Activated CD4-positive, alpha-beta T cell treated with anti-CD3 and anti-CD28 coated beads, Interleukin-2, amount 50 U/mL, for 24 hours (primary cell): Measurements from ENCODE around the gene HTR3D.
"Not testable (repeated sequence)": the region's sequence is repeated elsewhere in the genome, so short reads cannot be mapped to it uniquely, and the experiment has no call there.

Source experiments
- DNase-seq, 2 donors: peaks; one replicate each; pipeline ENCODE4 v3.0.0-alpha.2; 2020; ENCODE audit warnings: low read depth in 1 of 2, low spot score in 1 of 2

The HTR3D gene, protein sequence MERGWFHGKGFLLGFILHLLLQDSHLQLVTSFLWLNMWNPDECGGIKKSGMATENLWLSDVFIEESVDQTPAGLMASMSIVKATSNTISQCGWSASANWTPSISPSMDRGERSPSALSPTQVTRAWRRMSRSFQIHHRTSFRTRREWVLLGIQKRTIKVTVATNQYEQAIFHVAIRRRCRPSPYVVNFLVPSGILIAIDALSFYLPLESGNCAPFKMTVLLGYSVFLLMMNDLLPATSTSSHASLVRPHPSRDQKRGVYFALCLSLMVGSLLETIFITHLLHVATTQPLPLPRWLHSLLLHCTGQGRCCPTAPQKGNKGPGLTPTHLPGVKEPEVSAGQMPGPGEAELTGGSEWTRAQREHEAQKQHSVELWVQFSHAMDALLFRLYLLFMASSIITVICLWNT

DNA sequence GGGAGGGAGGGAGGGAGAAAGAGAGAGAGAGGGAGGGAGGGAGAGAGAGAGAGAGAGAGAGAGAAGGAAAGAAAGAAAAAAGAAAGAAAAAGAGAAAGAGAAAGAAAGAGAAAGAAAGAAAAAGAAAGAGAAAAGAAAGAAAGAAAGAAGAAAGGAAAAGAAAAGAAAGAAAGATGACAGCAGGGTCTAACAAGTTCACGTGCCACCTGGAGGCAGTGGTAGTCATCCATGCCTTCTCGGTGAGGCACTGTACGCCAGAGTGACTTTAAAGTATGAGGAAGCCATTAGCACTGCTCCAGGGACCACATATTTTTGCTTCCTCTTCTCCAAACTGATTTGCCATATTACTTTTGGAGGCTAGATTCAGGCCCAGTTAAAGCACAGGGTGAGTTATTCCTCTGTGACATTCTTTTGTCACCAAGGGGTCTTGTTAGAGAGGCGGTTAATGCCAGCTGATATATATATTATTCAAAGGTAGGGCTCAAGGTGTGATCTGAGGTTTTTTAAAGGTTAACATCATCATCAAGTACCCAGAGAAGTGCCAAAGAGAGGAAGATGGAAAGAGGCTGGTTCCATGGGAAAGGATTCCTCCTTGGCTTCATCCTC is at the start of gene HTR3D:
Gene HTR3D, plus strand, starts transcription at position 556 of the 606 bp plus-strand sequence. Its CDS starts 0 bp downstream, at position 556.
- DNase-seq = no peak

DNA sequence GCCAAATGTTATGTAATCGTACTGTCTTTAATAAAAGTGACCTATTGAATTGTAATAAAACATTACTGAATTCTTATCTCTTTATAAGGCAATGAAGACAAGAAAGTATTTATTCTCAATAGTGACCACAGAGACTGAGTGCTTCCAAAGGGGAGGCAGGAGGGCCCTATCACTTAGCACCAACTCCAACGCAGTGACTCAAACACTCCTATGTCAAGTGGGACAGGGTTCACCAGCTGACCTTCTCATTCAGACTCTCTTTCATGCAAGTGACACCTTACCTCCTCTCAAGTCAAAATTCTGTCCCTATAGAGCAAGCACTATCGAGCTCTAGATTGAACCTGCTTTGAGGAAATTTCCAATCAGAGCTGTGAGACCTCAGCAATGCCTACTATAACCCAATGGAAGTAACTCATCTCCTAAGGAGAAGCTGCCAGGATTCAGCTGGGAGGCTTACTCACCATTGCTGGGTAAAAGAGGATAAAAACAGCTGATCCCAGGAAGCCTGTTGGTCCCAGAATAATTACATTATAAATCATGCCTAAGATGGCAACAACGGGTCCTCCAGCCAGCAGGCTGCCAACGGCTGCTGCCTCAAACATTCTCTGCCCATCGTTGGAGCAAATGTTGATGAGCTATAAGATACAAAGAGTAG is 49.4 kb upstream of the HTR3D start:
- DNase-seq = no peak

DNA sequence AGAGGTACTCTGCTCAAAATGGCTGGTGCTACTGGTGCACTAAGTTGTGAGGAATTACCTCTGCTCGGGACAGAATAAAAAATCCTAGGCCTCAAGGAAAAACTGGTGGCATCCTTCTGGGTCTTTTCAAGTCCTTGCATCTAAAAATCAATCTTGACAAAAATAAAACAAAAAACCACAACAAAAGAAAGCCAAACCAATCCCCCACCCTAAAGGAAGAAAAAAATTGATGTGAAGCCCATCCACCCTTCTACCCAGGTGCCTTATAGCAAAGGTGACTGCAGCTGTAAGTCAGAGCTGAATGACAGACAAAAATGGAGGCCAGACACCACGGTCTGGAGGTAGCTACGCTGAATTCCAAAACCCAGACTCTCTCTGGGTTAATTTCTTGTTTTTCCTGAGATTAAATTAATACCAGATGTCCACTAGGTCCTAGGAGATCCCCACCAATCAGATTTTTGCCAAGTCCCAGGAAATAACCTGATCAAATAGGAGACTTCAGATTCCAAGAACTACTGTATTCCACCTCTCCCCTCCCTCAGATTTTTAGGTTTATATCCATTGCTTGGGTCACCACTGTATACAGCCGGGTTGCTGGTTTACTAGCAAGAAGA is 47.3 kb upstream of the HTR3D start:
- no peak for DNase-seq

DNA sequence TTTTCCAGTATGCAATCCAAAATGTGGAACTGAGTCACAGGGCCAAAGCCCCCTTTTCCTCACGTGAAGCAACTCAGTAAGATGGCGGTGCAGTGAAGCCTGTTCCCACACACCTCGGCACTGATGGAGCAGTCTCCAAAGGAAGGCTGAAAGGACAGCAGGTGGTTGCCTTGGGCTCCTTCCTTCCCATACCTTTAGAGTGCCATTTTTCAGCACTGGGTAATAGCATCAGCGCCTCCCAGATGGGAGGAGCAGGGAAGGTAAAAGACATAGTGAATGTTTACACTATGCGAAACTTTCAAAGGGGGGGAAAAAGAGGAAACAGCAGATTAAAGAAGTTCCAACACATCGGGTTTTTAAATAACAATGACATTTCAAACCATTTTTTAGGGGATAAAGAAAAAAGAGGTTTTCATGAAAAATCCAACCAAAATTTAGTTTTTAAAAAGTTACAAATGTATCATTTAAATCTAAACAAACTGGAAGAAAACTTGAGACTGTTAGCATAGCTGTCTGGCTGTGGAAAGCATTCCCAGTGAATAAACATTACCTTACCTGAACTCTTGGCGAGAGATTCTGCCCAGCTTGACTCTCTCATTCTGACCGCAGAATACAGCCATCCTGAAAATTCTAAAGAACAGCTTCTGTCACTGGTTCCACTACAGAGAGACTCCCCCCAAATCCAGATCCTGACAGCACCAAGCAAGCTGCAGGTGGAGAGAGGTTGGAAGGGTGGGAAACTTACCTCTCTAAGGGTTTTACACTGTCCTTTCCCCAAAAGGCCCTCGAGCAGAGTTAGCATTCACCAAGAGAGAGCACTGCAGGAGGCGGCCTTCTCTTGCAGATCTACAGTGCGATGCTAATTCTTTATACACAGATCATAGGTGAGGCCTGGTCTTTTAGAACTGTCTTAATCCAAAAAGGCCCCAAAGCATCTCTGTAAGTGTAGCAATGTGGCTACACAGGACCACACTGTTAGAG is 46.5 kb upstream of the HTR3D start:
- no peak for DNase-seq

DNA sequence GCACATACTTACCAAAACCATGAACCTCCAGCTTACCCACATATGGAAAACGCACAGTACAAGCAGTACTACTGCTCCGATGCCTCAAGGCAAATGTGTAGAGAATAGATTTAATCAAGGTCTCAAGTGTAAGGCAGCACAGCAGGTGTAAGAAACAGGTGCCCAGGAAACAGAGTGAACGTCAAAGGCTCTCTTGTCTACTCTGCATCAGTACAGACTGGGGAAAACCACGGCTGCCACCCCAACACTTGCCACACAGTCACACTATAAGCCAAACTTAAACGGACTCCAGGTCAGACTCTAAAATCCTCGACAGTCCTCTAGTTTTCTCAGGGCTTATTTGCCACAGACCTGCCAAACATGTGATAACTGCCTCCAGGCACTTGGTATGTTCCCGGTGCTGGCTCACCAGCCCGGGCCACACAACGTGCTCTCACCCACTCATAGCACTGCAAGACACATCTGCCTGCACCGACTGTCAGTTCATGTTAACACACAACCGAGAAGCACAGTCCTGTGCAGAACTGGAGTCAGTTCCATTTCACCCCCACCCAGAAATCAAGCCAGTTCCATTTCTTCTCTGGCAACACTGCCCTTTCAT is 44.4 kb upstream of the HTR3D start:
- no peak for DNase-seq

DNA sequence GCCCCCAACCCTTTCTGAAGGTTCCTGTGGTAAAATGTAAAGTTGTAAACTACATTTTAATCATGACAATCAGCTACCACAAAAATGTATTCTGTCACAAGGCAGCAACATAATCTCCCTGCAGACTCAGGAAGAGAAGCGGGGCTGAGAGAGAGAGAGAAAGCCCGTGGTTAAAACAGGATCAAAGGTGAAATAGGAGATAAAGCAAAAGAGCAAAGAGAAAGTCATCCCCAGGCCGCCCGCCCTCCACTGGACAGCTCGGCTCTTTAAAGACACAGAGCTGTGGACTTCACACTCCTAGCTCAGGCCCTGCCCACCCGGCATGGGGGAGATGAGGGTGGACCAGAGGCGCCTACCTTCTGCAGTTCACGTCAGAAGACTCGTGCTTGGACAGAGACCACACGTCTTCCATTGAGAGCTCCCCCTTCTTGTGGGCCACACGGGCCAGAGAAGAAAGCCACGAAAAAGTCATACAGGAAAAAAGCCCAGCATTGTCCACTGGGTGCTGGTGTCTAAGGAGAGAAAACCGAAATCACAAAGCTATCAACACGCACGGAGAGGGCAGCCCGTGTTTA is 43.2 kb upstream of the HTR3D start:
- no peak for DNase-seq

DNA sequence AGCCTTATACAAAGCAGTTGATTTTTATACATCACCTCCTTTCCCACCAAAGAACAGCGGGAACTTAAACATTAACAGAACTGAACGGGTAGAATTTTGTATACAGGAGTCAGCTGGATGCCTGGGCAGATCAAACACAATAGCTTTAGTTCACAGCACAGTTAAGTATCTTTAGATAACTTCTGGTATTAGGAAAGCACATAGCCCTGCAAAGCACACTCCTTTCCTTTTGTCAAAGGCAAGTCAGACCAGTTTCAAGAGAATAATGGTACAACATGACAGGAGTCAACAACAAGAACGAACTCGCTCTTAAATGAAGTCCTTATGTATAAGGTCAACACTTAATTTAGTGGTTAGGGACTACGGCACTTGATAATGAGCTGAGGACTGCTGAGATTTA is 40.1 kb upstream of the HTR3D start:
- no peak for DNase-seq

DNA sequence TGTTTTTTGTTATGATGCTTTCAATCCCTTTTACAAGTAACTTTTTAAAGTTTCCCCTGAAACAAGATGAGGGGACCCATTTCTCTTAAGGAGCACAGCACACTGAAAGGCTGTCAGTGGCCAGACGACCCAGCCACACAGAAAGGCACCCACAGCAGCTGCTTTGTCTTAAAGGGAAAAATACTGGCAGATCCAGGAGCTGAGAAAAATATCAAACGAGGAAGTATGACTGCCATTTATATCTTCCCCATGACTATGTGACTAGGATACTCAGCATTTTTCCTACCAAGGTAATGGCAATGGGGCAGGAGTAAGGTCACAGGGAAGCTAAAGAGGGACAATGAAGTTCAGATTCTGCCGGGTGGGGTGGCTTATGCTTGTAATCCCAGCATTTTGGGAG is 29.8 kb upstream of the HTR3D start:
- no peak for DNase-seq

DNA sequence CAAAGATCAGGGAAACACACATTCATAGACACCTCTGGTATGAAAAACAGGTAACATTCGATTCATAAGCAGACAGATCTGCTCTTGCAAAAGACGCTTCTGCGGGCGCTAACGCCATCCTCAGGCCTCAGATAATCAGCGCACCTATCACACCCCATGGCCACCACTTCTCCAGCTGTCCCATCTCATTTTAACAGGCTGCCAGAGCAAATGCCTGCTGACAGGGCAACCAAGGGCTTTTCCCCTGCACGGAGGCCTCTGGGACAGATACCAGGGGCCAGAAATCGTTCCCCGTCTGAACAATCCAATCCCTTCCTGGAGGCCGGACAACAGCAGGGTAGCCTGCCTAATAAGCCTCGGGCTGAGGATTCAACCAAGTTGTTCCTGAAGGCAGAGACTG is 29.1 kb upstream of the HTR3D start:
- no peak for DNase-seq

DNA sequence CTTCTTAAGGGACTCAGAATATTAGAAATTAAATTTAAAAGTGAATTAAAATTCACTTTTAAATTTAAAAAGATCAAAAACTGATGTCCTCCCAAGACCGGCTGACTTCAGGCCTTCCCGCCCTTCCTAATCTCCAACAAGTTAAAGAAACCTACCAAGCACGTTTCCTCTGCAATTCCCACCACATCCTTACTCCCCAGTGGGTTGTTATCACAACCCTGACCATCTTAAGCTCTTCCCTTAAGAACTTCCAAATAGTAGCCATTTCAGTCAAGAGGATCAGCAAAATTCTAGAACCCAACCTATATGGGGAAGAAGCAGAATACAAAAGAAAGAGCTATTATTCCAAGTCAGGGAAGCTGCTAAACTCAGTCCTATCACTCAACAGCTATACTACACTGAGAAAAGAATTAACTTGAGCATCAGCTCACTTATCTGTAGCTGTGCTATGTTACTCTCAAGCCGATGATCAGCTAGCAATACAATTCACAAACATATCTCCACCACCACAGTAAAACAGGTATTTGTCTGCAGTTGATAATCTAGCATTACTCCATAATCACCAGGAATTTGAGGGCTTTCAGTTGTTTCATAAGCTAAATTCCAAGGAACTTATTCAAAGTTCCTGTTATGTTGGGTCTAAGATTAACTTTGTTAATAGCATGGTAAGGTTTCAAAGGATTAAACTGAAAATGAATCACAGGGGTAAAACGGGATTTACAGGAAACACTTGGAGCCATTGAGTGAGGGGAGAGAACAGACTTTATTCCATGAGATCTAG is 28.2 kb upstream of the HTR3D start:
- no peak for DNase-seq

DNA sequence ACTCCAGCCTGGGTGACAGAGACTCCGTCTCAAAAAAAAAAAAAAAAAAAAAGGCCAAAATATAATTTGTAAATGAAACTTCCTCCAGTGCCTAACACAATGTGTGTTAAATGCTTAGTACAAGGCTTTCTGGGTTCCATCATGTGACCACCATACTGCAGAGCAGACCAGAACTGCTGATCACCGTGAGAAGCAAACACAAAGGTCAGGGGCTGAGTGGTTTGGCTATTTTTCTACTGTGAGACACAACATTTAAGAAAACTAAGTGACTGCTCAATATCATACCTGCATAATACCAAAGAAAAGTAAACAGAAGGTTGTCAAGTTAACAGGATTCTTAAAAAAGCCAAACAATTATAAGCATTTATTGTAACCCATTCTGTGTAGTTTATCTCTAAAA is 27.1 kb upstream of the HTR3D start:
- DNase-seq = no peak

DNA sequence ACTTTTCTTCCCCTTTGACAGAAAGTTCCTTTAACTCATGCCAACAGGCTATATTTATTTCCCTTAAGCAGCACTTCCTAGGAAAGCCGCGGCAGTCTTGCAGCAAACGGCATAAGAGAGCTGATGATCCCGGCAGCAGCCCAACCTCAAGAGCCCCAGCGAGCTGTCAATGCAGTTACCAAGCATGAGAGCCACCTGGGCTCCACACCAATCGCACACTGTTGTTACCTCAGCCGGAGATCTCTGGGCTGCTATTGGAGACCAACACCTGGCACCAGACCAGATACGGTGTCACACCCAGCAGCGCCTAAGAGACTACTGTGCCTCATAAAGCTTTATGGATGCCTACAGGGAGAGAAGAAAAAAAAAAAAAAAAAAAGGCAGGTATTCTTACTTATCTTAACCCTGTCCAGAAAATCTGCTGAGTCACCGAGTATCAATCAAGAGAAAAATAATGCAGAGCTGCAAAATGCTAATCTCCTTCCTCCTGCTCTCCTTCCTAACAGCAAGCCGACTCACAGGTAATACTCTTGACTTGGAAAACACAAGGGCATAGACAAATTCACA is 25.5 kb upstream of the HTR3D start:
- DNase-seq = no peak

DNA sequence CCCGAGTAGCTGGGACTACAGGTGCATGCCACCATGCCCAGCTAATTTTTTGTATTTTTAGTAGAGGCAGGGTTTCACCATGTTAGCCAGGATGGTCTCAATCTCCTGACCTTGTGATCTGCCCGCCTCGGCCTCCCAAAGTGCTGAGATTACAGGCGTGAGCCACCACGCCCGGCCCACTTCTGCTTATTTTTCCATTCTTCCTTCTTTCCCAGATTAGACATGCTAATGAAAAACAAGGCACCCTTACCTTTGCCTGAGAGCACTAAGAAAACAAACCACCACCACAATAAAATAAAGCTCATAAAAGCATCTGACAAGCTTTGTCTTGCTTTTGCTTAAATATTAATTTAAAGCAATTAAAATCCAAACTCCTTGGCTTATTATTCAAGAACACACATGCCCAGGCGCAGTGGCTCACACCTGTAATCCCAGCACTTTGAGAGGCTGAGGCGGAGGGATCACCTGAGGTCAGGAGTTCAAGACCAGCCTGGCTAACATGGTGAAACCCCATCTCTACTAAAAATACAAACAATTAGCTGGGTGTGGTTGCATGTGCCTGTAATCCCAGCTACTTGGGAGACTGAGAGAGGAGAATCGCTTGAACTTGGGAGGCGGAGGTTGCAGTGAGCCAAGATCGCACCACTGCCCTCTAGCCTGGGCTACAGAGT is 24.3 kb upstream of the HTR3D start:
- DNase-seq = not testable (repeated sequence)

DNA sequence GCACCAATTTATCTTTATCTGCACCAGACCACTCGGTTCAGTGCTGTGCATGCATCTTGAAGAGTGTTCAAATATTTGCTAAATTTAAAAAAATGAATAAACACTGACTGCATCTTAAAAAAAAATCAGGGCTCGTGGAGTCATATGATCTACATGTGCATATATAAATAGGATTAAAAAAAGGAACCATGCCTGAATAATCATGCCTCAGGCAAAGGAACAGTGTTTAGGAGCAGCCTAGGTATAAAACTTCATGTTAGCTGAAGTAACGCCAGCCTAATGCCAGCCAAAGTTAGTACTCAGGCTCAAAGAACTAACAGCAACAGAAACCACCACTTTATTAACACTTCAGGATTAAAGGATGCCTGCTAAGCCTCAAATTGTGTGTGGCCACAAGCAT is 23.4 kb upstream of the HTR3D start:
- no peak for DNase-seq

DNA sequence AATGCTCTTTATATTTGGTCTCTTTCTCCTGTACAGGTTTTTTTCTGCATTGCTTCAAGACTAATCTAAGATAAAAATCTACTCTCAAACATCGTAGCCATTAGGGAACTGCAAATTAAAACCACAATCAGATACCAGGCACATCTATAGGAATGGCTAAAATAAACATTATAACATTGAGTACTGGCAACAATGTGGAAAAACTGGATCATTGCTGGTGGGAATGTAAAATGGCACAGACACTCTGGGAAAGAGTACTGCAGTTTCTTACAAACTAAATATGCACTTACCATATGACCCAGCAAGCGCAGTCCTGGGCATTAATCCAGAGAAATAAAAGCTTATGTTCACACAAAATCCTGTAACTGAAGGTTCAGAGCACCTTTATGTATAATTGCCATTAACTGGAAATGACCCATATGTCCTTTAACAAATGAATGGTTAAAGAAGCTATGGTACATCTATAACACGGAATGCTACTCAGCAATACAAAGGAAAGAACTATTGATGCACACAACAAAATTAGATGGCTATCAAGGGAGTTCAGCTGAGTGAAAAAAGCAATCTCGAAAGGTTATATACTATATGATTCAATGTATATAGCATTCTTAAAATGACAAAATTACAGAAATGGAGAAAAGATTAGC is 20.2 kb upstream of the HTR3D start:
- DNase-seq = no peak

DNA sequence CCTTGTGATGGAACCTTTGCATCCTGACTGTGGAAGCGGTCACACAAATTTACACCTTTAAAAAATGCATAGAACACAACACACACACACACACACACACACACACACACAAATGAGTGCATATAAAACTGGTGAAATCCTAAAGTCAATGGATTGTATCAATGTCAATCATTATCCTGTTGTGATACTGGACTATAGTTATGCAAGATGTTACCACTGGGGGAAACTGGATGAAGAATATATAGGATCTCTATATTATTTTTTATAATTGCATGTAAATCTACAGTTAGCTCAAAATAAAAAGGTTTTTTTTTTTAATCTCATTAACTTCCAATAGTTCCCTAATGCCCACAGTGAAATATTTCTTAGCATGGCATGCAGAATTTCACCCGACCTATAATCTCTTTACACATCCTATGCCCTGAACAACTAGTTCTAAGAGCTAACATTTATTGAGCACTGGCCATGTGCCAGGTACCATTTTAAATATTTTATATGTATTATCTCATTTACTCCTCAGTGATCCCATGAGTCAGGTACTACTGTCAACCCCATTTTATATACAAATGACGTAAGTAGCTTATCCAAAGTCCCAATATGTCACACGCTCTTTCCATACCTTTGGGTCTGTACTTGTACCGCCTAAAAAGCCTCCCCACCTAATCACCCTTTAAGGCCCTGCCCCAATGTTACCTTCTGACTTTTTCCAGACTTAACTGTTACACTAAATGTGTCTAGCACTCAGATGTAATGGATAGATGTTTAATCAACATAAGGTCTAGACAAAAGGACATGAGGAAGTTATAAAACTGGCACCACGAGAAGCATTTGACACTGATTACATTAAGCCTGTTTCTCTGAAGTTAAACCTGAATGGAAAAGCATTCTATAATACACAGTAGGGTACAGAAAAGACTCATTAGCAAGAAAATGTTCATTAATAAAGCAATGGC is 19.3 kb upstream of the HTR3D start:
- no peak for DNase-seq
